ENCODE measurements around the gene CCDC127. TPM values are rescaled to one million over a fixed set of nuclear protein-coding genes. Genes with fewer than 3 reads are reported as not detected.

Gene CCDC127
- total RNA-seq, 1 donor from 2014 or later, result 1.6 TPM

DNA sequence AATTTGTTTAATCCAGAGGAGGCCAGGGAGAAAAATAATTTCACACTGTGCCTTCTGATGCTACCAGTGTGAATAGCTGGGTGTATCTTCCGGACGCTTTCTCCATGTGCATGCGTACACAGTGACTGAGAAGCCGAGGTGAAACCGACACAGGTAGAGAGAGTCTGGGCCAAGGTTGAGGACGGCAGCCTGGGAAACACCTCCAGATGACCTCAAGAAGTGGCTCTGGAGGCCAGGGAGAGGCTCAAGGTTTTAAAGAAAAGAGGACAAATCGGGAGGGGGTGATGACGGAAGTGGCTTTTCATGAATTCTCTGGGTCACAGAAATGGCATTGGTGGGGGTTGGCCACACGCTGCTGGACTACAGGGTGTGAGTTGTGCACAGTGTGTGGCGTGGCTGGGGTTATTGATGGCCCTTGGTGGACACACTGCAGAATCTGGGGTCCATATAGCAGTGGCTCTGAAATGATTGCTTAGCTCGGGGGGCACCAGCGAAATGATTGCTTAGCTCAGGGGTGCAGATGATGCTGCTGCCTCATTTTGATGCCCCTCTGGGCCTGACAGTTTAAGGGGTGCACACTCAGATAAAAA, 60.7 kb downstream of the CCDC127 start:
- no peak for ATAC-seq

DNA sequence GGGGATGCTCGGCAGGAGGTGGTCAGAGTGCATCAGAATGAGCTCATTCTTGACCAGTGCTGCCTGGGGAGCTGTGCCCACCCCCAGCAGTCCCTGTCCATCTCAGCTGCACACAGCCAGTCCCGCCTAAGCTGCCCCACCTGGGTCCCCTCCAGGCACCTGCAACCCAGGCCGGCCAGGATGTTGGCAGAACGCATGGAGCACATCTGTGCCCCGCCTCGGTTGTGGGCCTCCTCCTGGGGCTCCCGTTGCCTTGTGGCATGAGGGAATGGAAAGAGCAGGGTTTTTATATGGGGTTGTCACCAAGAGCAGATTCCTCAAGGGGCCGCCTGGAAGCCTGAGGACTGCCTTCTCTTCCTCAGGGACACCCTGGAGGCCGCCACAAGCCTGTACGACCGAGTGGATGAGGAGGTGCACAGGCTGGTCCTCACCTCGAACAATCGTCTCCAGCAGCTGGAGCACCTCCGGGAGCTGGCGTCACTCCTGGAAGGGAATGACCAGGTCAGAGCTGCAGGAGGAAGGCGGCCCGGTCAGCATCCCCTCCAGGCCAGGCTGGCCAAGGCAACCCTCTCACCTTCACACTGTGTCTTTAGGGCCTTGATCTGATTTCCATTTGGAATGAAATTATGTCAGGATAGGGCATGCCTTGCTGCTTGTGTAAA, 61.4 kb downstream of the CCDC127 start:
- no peak for ATAC-seq

DNA sequence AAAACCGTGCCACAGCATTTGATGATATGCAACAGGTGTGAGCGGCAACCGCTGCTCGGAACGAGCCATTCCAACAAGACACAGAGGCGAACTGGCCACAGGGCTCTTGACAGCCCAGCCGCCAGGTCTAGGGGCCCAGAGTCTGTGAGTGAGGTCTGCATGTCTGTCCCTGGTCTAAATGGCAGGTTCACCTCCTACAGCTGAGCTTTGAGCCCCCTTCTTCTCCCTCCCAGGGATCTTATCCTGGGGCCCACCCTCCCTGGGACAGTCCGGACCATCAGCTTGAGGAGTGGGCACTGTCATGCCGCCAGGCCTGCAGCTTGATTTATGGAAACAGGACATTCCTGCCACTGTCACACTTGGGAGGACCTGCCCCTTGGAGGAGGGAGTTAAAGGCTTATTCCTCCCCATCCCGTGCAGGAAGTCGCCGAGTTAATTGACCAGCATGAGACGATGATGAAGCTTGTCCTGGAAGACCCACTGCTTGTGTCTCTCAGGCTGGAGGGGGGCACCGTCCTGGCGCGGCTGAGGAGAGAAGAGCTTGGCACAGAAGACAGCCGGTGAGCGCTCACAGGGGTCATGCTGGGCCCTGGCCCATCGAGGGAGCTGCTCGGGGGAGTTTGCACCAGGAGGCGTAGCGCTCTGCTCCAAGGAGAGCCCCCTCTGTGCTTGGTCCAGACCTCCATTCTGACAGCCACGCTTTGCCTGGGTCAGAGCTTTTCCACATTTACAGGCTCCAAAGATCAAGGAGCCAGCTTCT, 62.1 kb downstream of the CCDC127 start:
- ATAC-seq, result no peak

DNA sequence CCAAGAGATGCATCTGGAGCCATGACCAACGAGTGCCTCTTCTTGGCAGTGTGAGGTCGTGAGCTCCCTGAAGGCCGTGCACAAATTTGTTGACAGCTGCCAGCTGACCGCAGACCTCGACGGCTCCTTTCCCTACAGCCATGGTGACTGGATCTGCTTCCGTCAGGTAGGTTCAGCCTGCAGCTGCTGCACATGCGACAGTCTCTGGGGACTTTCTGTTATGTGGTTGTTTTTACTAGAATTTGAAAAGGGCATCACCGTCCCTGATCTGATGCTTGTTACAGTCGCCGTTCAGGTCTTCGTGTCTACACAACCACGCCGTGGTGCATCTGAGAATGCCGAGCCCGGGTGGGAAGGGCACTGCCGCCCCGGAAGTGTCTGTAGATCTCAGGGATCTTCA, 63.1 kb downstream of the CCDC127 start:
- no peak for ATAC-seq

DNA sequence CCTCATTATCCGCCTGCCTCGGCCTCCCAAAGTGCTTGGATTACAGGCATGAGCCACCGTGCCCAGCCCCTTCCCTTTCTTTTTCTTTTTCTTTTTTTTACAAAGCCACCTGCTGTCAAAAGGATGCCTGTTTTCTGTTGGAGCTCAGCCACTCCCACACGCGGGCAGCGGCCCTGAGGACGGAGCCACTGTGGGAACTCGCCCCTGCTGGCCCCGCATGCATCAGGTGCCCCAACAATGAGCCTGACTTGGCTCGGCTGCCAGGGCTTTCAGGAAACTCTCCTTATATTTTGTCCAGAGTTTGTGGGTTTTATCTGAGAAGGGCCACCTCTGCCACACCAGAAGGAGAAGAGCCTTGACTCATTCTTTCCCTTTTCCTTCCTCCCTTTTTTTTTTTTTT, 63.7 kb downstream of the CCDC127 start:
- ATAC-seq, result no peak

DNA sequence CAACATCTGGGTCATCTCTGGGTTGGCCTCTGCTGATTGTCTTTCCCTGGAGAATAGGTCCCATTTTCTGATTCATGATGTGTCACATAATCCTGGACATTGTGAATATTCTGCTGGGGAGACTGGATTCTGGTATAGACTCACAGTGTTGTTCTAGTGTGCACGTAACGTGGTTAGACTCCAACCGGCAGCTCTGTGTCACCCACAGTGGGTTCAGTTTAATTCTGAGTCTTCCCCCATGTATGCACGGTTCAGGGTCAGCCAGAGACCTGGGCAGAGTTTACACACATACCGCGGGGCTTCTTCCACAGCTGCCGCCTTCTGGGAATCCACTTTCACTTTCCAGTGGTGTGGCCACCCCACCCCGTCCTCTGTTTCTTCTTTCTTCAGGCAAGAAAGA, 64.7 kb downstream of the CCDC127 start:
- no peak for ATAC-seq

DNA sequence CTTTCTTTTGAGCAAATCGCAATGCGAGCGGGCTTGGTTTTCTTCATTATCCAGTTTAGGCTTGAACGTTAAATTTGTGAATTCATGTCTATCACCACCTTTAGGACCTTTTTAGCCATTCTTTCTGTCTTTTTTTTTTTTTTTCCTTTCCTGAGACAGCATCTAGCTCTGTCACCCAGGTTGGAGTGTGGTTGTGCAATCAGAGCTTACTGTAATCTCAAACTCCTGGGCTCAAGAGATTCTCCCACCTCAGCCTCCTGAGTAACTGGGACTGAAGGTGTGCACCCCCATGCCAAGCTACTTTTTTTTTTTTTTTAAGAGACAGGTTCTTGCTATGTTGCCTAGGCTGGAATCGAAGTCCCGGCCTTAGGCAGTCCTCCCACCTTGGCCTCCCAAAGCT, 65.9 kb downstream of the CCDC127 start:
- ATAC-seq, result no peak

DNA sequence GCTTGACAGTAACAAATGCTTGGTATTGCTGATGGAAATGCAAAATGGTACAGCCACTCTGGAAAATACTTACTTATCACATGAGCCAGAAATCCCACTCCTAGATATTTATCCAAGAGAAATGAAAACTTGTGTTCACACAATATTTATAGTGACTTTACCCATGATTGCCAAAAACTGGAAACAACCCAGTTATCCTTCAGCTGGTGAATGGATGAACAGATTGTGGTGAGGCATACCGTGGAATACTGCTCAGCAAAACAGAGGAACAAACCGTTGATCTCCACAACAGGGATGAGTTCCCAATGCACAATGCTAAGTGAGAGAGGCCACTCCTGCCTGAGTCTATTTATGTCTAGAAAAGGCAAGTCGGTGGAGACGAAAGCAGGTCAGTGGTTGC, 67.2 kb downstream of the CCDC127 start:
- no peak for ATAC-seq

DNA sequence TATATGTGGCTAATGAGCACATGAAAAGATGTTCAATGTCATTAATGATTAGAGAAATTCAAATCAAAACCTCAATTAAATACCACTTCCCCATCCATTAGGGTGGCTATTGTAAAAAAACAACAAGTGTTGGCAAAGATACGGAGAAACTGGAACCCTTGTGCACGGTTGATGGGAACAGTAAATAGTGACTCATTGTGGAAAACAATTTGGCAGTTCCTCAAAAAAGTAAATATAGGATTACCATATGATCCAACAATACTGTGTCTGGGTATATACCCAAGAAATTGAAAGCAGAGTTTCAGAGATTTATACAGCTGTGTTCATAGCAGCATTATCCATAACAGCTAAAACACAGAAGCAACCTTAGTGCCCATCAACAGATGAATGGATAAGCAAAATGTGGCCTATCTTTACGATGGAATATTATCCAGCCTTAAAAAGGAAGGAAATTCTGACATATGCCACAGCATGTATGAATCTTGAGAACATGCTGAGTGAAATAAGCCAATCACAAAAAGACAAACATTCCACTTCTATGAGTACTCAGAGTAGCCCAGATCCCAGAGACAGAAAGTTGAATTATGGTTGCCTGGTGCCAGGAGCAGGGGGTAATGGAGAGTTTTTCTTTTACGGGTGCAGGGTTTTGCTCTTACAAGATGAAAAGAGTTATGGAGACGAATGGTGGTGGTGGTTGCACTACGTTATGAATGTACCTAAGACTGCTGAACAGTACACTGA, 68.0 kb downstream of the CCDC127 start:
- peak; percentile 69 for ATAC-seq

DNA sequence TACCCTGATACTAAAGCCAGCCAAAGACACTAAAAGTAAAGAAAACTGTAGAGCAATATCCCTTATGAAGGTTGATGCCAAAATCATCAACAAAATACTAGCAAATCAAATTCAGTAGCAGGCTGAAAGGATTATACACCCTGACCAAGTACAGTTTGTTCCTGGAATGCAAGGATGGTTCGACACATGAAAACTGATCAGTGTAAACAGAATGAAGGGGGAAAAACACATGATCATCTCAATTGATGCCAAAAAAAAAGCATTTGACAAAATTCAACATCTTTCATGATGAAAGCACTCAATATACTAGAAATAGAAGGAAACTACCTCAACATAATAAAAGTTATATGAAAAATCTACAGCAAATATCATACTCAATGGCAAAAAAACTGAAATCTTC, 70.2 kb downstream of the CCDC127 start:
- no peak for ATAC-seq

Other genes starting within 250 kb of the CCDC127 start
- gene PLEKHG4B, start 126.0 kb downstream of the CCDC127 start, total RNA-seq, result 0.36 TPM
- not detected for gene LRRC14B, start 26.7 kb downstream of the CCDC127 start, total RNA-seq
- 53.6 TPM for gene SDHA, start 167 bp upstream of the CCDC127 start, total RNA-seq
- gene PDCD6, start 53.5 kb upstream of the CCDC127 start, total RNA-seq, result 96.8 TPM
- 1.1 TPM for gene AHRR, start 103.6 kb upstream of the CCDC127 start, total RNA-seq
- 37.4 TPM for gene EXOC3, start 225.0 kb upstream of the CCDC127 start, total RNA-seq

Measured in esophagus mucosa (tissue), 1 donor.